Mammary epithelial cell (primary cell): Measurements from ENCODE around the gene KAZN.

Experiments
- CTCF ChIP-seq, 2 donors: IDR thresholded peaks in 1 of 2; conservative IDR thresholded peaks in 1 of 2; 2 replicates each; pipeline ENCODE4 v1.5.1; 2011 to 2012; ENCODE audit warnings: inconsistent platforms in 2 of 2, low read length in 2 of 2, mild to moderate bottlenecking in 2 of 2, control low read depth in 1 of 2, low read depth in 1 of 2; ENCODE audit not compliant: insufficient read depth in 1 of 2; ENCODE audit errors: extremely low read depth in 1 of 2
- EZH2 ChIP-seq: IDR thresholded peaks from 2 replicates; pipeline ENCODE4 v1.6.1; 2012; ENCODE audit warnings: low read length, inconsistent platforms, borderline replicate concordance

GRCh38 chr1:15125101-15125745 is 526.7 kb downstream of the KAZN start:
- no peak for TF ChIP-seq CTCF (conservative IDR thresholded peaks at IDR 0.05 in 1 of 2, IDR thresholded peaks at IDR 0.05 in 1 of 2; ENCODE audit: extremely low read depth in 1 of 2, insufficient read depth in 1 of 2, low read depth in 1 of 2, low read length in 2 of 2)
- TF ChIP-seq EZH2 = no peak
